Mucosa of descending colon (tissue), 3 donors: ENCODE data around the gene OR52E8. TPM values are rescaled to one million over a fixed set of nuclear protein-coding genes. Genes with fewer than 3 reads are reported as not detected.

Experiments
- ATAC-seq: fragments of 200-7000 bp; cut with Tn5 transposase; one replicate; pipeline ENCODE4 v1.9.1; 2020; ENCODE audit warnings: mild to moderate bottlenecking, moderate library complexity
- DNase-seq, 3 donors: peaks; one replicate each; pipeline ENCODE4 v3.0.0-alpha.2; 2020
- H3K36me3 ChIP-seq: fragments of 200-600 bp; one replicate; pipeline ENCODE4 v1.8.0; 2021; ENCODE audit warnings: low read depth, mild to moderate bottlenecking
- H3K4me1 ChIP-seq: fragments of 200-600 bp; one replicate; pipeline ENCODE4 v1.8.0; 2021; ENCODE audit warnings: low read depth, mild to moderate bottlenecking
- H3K4me3 ChIP-seq: fragments of 200-600 bp; one replicate; pipeline ENCODE4 v1.8.0; 2021; ENCODE audit warnings: mild to moderate bottlenecking
- H3K9me3 ChIP-seq: fragments of 200-600 bp; one replicate; pipeline ENCODE4 v1.8.0; 2021; ENCODE audit warnings: mild to moderate bottlenecking
- CTCF ChIP-seq: fragments of 200-600 bp; IDR thresholded peaks from one replicate; pipeline ENCODE4 v1.8.0; 2022; ENCODE audit warnings: antibody characterized with exemption, mild to moderate bottlenecking
- intact Hi-C, 2 donors: fragments of 100-400 bp; cut with DNase I in 1 of 2; cut with micrococcal nuclease in 1 of 2; formaldehyde crosslinking; loops; one replicate each; pipeline versions ENCODE4 v1.11.0 to v1.11.1; 2022; cut with DNase I, micrococcal nuclease
- long read RNA-seq, 2 donors: library from polyadenylated mRNA; unstranded; transcript quantifications; one replicate each; pipeline ENCODE4 v2.0.0, GENCODE V29; 2019 to 2021
- total RNA-seq, 3 donors: library from RNA; stranded (reverse); fragmentation: NEBNext Ultra II Directional in 2 of 3; extraction: Animal tissue kit (Norgen Biotek cat#: 25700) in 2 of 3; gene quantifications; one replicate each; pipeline versions ENCODE4 v1.2.1 to v1.2.4, GENCODE V29; 2021 to 2023
- donor health status: DM: no; HTN: no; CAD: no; lungs with moderate emphysema.
- donor health status: DM: no; HTN: no; CAD: no.
- donor health status: DM: no; HTN: yes; CAD: no.

The OR52E8 gene
- total RNA-seq = not detected
- long read RNA-seq, donor 1 = 0 reads
- long read RNA-seq, donor 2 = 0 reads

GRCh38 chr11:5857590-5857989 lies at the start of gene OR52E8:
OR52E8 (minus strand) TSS chr11:5857690; CDS start chr11:5857690, 0 bp downstream.
- Histone ChIP-seq H3K4me1 (no peaks in the 10 kb centered on the region), H3K4me3 (no peak within 1 kb of the TSS), H3K9me3 (no peaks in the 10 kb centered on the region), H3K36me3 (no peaks in the 10 kb centered on the region)
- TF ChIP-seq CTCF = no peak
- ATAC-seq = no peak
- no peak for DNase-seq
- intact Hi-C loops = no loop called here

GRCh38 chr11:5899534-5899933 lies 42.0 kb upstream of the OR52E8 start:
- no peaks in the 10 kb centered on the region for H3K36me3 ChIP-seq
- TF ChIP-seq CTCF = no peak
- no peaks in the 10 kb centered on the region for H3K4me1 ChIP-seq
- intact Hi-C loops = no loop called here
- ATAC-seq = no peak
- H3K4me3 ChIP-seq = no peak overlapping the region
- no peaks in the 10 kb centered on the region for H3K9me3 ChIP-seq
- no peak for DNase-seq

GRCh38 chr11:5892908-5893307 lies 35.4 kb upstream of the OR52E8 start, which contains the start of gene OR52E5:
OR52E5 (plus strand) TSS chr11:5893208; CDS start chr11:5900777, 7,569 bp downstream.
- ATAC-seq (no peak), DNase-seq (no peak)
- H3K4me3 ChIP-seq = no peak within 1 kb of the TSS
- no peaks in the 10 kb centered on the region for H3K4me1 ChIP-seq
- no peak for TF ChIP-seq CTCF
- H3K9me3 ChIP-seq = no peaks in the 10 kb centered on the region
- H3K36me3 ChIP-seq = no peaks in the 10 kb centered on the region
- intact Hi-C loops = no loop called here

GRCh38 chr11:5891216-5891800 lies 33.8 kb upstream of the OR52E8 start:
- TF ChIP-seq CTCF = no peak
- intact Hi-C loops = no loop called here
- ATAC-seq = no peak

GRCh38 chr11:5887661-5888060 lies 30.2 kb upstream of the OR52E8 start:
- ATAC-seq (no peak), DNase-seq (no peak)
- intact Hi-C loops = no loop called here
- TF ChIP-seq CTCF = no peak
- H3K36me3 ChIP-seq = no peaks in the 10 kb centered on the region
- H3K4me1 ChIP-seq = no peaks in the 10 kb centered on the region
- H3K9me3 ChIP-seq = no peaks in the 10 kb centered on the region
- no peak overlapping the region for H3K4me3 ChIP-seq

More at GRCh38 chr11:5891216-5891800, 33.8 kb upstream of the OR52E8 start:
- DNase-seq = no peak
- Histone ChIP-seq H3K36me3 (no peaks in the 10 kb centered on the region), H3K4me1 (no peaks in the 10 kb centered on the region), H3K4me3 (no peak overlapping the region), H3K9me3 (no peaks in the 10 kb centered on the region)
